Cerebellar cortex (tissue), 1 donor: ENCODE results near the gene PPP1R13B.

Experiments
- DNase-seq: peaks from one replicate; pipeline ENCODE4 v3.0.0-alpha.2; 2015; ENCODE audit warnings: low spot score

Gene PPP1R13B

GRCh38 chr14:103744621-103745395 is 102.6 kb downstream of the PPP1R13B start:
- DNase-seq = peak; percentile 78

GRCh38 chr14:103743691-103744090 is 103.7 kb downstream of the PPP1R13B start:
- no peak for DNase-seq

DNA sequence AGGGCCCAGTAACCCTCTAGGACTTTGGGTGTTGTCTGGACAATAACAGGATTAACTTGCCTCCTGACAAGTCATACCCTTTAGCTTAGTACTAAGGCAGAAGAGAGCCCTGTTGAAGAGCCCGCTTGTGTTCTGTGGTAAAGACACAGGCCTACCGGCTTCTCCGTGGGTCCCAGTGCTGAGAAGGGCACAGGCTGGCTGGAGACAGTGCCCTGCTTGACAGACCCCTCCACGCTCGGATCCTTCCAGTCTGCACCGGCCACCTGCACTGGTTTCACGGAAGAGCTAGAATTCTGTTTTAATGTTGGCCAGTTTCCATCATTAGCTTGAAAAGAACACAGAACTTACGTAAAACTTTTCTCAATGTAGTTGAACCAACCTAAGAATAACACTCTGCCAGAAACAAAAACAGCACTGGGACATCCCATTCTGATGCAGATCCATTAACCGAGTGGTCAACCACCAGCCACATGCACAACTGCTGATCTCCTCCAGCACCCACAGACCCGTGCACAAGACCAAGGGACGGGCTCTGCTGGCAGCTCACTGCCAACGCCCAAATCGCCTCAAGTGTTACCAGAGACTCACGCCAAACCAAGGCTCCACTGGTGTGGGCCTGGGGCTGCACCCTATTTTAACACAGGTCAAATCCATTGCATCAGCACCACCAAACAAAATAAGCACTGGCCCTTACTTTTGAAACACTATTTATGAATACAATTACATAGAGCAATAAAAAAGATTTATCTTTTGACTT is 104.7 kb downstream of the PPP1R13B start:
- DNase-seq = no peak

DNA sequence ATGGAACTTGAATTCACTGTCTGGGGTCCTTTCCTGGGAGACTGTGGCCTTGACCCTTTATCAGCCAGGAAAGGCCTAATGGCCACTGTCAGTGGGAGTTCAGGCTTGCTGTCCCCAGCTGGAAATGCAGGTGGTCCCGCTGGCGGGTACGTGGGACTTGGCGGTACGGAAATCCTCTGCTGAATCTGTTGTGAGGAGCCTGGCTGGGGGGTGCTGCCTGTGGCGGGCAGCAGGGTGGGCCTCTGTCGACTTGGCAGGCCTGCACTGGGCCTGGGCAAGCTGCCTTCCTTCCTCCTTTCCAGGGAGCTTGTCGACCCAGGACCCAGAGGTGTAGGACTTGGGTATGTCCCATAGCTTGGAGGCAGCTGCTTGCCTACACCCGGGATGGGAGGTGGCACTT is 105.5 kb downstream of the PPP1R13B start:
- DNase-seq = no peak

DNA sequence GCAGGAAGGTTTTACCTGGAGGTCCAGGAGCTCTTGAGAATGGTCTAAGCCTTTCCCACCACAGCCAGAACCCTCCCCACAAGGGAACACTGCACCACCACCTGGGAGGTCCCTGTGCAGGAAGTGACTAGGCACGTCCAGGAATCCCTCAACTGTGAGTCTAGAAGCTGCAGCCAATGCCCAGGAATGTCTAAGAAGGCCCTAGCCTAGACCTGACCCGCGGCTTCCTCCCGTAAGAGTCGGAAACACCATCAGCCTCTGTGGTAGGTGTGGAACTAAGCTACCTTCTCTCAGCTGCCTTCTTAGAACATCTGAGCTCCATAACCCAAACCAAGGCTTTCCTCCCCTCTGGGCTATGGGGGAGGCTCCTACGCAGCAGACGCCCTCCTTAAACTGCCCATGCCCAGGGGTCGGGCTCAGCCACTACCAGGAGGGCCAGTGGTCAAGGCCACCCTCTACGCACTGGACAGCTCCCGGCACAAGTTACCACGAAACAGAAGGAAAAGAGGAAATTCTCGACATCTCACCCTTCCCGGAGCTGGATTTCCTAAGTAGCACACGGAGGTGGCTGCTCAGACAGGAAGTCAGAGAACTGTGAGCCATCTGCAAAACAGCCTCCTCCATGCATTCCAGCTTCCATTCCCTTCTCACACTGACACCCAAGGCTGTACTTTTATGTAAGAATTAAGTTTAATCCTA is 106.2 kb downstream of the PPP1R13B start:
- DNase-seq = no peak

GRCh38 chr14:103739793-103740501 is 107.4 kb downstream of the PPP1R13B start:
- DNase-seq = no peak

DNA sequence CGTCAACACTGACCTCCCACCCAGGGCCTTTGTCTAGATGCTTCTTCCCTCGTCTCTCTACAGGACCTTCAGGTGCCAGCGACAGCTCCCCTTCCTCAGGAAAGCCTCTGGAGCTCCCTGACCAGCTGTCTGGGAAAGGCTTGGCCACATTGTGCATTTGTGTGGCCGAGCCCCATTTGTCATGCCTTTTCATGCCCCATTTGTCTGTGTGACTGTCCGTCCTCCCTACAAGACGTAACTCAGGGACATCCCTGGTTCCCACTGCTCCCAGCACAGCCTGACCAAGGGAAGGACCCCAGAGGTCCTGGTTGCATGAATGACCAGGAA is 107.9 kb downstream of the PPP1R13B start:
- DNase-seq = no peak

DNA sequence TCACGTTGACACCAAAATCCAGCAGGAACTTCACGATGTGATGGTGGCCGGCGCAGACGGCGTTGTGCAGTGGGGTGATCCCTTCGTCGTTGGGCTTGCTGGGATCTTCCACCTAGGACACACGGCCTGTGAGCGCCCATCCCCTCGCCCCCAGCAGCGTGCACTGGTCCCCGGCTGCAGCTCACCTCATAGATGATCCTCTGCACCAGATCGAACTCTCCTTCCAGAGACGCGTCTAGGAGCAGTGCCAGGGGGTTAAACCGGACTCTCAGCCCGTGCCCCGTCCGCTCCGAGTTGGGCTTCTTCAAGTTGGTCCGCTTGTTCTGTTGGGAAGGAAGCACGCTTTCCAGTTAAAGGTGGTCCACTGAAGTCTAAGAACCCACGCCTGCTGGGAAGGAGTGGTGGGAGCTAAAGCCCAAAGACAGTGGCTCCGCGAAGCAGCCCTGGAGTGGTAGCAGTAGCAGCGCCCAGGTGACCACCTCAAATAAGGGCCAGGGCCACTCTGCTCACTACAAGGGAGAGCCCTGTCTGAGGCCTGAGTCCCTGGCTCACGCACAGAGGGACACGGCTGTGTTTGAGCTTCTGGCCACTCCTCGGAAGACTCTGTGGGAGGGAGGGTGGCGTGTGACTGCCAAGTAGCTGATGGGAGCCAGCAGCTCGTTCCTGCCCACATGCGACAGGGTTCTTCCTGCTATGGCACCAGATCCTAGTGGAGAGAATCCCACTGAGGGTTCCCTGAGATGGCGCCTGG is 108.5 kb downstream of the PPP1R13B start:
- DNase-seq = peak; percentile 83

DNA sequence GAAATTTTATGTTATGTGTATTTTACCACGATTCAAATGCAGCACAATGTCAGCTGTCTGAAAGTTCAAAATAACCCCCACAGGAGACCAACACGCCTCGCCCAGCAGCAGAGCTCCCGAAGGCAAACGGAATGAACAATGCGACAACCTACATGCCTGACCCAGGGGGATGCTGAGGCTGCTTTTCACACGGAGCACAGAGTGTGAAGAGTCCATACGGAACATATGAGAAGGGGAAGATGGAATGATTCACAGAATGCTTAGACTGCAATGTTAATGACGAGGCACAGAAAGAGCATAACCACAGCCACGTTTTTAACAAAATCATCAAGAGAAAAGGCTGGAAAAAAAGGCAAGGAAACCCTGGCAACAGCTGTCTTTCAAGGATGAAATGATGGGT is 109.2 kb downstream of the PPP1R13B start:
- DNase-seq = no peak

DNA sequence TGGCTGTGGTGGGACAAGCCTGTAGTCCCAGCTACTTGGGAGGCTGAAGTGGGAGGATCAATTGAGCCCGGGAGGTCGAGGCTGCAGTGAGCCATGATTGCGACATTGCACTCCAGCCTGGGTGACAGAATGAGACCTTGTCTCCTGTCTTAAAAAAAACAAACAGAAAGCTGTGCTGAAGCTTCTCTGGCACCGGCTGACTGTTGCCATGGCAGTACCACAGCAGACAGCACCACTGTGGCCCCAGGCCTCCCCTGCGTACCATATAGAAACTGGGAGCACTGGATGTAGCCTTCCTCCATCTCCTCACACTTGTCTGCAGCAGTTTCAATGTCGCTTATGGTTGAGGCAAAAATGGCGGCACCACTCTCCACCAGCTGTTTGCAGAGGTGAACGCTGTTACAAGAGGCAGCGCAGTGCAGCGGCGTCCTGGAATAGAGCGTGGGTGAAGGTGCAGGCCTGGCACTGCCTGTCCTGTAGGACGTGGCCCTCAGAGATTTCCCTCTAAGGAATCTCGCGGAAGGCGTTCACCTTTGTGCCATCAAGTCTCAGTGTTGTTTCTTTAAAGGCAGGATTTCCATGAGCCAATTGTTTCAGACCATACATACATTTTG is 109.8 kb downstream of the PPP1R13B start:
- DNase-seq = no peak

GRCh38 chr14:103736546-103737431 is 110.6 kb downstream of the PPP1R13B start:
- DNase-seq = peak; percentile 42

DNA sequence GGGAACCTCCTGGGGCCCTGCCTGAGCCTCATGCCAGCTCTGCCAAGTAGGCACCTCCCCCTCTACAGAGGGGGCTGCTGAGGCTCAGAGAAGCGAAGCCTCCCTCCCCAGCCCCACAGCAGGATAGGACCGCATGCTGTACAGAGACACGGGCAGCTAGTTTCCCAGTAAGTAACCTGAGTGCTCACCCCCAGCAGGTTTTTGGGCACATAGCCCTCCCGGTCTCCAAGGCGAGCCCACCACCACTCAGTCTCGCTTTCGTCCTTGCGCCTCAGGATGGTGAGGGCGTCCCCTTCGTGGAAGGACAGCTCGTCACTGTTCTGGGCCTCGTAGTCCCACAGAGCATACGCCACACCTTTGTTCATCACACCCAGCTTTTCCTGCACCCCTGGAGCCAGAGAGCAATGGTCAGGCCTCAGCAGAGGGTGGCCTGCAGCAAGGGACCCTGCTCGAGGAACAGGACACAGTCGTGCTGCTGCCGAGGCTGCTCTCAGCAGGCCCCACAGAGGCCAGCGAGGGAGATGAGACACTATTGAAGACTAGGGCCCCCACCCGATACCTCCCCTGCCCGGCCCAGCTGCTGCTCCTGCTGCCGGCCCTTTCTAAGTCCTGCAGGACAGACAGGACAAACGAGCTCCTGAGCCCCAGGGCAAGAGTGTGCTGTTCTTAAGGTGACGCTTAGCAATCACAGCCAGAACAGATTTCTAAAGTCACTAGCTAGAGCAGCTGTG is 111.4 kb downstream of the PPP1R13B start:
- no peak for DNase-seq

DNA sequence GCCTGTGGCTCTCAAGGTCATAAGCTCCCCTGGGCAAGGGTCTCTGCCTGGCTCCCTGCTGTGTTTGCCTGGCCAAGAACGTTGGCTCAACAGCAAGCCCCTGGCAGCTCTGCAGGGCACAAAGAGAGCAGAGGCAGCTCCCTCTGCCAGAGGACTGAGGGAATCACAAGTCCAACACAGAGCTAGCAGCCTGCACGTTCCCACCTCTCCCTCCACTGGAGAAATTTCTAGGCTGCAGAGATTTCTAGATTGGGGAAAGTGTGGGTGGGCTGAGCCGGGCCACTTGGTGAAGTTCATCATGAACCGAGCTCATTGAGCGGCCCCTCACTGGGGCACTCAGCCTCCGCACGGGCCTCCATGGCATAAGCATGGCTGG is 111.9 kb downstream of the PPP1R13B start:
- no peak for DNase-seq

DNA sequence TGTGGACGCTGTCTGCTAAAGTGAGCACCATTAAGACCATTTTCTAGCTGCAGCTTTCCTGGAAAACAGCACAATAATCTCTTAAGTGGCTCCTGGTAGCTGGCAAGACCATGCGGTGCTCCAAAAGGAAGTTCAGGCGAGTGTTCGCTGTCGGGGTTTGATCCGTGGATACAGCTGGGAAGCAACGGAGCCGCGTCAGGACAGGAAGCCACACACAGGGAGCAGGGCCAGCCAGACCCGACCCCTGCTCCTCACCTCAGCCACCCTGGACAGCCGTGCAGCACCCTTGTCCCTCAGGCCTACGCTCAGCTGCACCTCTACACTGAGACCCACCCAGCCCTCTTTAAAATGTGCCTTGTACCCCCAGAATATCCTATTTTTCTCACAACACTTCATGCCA is 112.4 kb downstream of the PPP1R13B start:
- no peak for DNase-seq

DNA sequence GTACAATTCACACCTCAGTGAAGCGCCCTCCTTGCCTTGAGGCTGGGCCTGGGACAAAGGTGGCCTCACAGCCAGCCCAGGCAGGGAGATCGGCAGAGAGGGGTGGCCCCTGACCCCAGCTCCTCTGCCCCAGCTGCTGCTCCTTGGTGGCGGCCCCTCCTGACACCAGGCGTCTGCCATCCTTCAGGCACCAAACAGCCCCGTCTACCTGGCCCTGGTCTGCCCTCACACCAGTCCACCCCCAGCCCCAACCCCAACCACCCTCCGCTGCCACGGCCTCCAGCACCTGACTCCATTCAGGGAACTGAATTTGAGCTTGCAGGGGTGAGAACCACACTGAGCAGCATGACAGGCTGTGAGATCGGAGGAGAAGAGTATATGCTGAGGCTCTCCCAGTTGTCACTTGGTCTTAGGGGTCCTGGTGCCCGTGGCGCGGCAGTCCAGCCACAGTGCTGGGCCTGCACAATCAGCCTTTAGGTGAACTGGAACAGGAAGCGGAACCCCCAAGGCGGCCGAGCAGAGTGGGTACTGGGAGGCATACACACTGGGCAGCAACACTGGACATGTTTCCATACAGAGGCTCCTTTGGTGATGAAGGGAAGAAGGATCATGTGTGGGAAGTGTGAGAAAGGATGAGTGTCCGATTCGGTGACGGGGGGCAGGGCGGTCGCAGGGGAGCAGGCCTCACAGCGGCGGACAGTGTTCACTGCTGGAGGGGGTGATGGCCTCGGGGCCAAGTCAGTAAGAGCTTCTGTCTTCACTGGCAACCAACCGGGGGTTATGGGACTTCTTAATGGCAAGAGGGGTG is 113.1 kb downstream of the PPP1R13B start:
- DNase-seq = no peak

DNA sequence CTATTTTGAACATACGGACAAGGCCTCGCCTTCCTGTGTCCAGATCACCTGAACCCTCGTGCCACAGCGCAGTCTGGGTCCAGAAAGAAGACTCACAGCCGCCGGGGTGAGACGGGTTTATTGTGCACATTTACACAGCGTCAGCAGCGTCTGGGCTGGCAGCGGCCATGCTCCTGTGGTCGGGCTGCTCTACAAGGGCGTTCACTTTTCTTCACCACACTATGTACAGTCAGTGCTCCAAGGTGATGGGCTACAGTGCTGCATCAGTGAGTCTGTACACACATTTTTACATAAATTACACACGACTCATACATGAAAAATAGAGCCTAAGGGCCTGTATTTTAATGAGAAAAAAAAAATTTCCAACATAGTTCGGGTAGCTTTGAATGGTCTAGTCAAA is 113.7 kb downstream of the PPP1R13B start:
- no peak for DNase-seq

DNA sequence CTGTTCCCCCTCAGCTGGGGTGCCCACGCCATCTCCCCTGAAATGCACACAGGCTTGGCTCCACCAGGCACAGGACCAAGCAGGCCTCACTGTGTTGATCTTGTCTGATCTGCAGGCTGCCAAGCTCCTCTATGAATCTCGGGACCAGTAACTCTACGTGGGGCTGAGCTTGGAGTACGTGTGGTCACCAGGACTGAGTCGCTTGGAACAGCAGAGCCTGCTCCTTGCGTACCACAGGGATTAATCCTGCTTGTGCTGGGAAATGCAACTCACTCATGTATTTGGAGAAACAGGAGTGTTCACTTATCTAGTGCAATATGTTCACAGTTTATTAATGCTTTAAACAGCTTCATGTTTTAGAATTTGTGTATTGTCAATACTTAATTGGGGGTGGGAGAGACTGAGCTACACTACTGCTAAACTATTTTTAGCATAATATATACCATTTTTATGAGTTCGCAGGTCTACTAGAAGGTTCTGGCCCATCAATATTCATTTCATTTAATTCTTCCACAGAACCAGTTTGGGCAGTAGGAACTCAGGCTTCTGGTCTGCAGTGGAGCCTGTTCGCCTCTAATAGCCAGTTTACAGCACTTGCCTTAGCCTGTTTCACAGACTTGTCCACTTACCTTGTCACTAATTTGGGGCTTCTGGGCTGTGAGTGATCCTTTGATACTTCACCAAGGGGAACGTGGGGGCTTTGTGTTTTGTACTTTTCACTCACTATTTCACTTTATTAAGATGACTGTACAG is 114.3 kb downstream of the PPP1R13B start:
- no peak for DNase-seq
